HL-60 (cell line): ENCODE measurements around the gene MTR.
A peak's percentile ranks its signal among the peaks of the same experiment; 100 is the strongest.

Experiments
- DNase-seq, 2 experiments: peaks; one replicate each; pipeline ENCODE4 v3.0.0-alpha.2; 2010 to 2020; ENCODE audit warnings: low read depth in 1 of 2, low spot score in 1 of 2
- H3K27ac ChIP-seq: fragments of 250-450 bp; sonication (Bioruptor Pico); replicated peaks from 2 replicates; pipeline ENCODE4 v1.5.1; 2020; ENCODE audit warnings: mild to moderate bottlenecking, moderate library complexity
- H3K27me3 ChIP-seq: fragments of 250-450 bp; sonication (Bioruptor Pico); 2 replicates; pipeline ENCODE4 v1.5.1; 2021; ENCODE audit warnings: mild to moderate bottlenecking, moderate library complexity; ENCODE audit not compliant: insufficient read depth, poor library complexity, severe bottlenecking
- H3K4me3 ChIP-seq: replicated peaks from 2 replicates; pipeline ENCODE4 v1.5.1; 2011; ENCODE audit warnings: mild to moderate bottlenecking, control low read depth, low read length; ENCODE audit not compliant: insufficient read depth
- GABPA ChIP-seq: IDR thresholded peaks from 2 replicates; pipeline ENCODE4 v1.6.1; 2012; ENCODE audit warnings: low read depth
- POLR2AphosphoS5 ChIP-seq: IDR thresholded peaks from 2 replicates; pipeline ENCODE4 v1.6.1; 2012; ENCODE audit warnings: low read depth
- SPI1 ChIP-seq: IDR thresholded peaks from 2 replicates; pipeline ENCODE4 v1.6.1; 2012; ENCODE audit warnings: low read depth, mild to moderate bottlenecking, borderline replicate concordance
- long read RNA-seq: library from polyadenylated mRNA; unstranded; transcript quantifications from one replicate; pipeline ENCODE4 v2.0.0, GENCODE V29; 2020
- TF ChIP-seq, protein P1 (sequence below): IDR thresholded peaks from 2 replicates; pipeline ENCODE4 v1.6.1; 2012; ENCODE audit warnings: low read depth; ENCODE audit not compliant: insufficient replicate concordance
- TF ChIP-seq, protein P2 (sequence below): IDR thresholded peaks from one replicate; pipeline ENCODE4 v1.5.1; 2011; ENCODE audit warnings: low read length, control low read depth, inconsistent platforms; ENCODE audit not compliant: insufficient read depth

Gene MTR
- long read RNA-seq, full-length matches to known transcripts, result 6 of 233 reads
- long read RNA-seq, partial matches to known transcripts, result 158 of 233 reads
- long read RNA-seq, other reads (novel, unspliced or antisense), result 69 of 233 reads

DNA sequence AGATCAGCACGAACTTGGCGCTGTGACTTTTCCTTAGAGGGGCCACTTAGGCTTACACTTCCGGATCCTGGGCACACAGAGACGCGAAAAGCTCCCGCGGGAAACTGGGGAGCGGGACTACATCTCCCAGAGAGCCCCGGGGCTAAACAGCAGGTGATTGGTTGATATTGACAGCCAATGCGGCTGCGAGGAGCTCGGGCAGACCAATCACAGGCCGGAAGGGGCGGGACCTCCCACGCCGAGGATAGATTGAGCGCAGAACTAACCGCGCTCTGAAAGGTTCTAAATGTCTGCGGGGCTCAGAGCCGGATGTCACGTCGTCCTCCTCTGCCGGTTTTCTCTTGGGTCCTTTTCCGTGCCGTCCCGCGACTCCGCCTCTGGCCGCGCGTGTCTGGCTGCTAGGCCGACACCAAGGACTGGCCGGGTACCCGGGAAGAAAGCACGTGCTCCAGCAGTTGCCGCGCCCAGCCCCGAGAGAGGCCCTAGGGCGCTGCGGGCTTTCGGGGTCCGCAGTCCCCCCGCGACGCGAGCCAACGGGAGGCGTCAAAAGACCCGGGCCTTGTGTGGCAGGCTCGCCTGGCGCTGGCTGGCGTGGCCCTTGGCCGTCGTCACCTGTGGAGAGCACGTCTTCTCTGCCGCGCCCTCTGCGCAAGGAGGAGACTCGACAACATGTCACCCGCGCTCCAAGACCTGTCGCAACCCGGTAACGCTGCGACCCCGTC, at the start of gene MTR:
Gene MTR, plus strand, starts transcription at position 258 of the 722 bp plus-strand sequence. Its CDS starts 412 bp downstream, at position 670.
- H3K27ac ChIP-seq, result peak within 1 kb of the TSS; percentile 97
- DNase-seq, result peak; percentile 97 to 99
- peak within 1 kb of the TSS; percentile 83 for H3K4me3 ChIP-seq
- no peaks in the 10 kb centered on the region for H3K27me3 ChIP-seq
- TF ChIP-seq POLR2AphosphoS5 (peak; percentile 87), GABPA (peak; percentile 96)
- TF ChIP-seq, protein P1, sequence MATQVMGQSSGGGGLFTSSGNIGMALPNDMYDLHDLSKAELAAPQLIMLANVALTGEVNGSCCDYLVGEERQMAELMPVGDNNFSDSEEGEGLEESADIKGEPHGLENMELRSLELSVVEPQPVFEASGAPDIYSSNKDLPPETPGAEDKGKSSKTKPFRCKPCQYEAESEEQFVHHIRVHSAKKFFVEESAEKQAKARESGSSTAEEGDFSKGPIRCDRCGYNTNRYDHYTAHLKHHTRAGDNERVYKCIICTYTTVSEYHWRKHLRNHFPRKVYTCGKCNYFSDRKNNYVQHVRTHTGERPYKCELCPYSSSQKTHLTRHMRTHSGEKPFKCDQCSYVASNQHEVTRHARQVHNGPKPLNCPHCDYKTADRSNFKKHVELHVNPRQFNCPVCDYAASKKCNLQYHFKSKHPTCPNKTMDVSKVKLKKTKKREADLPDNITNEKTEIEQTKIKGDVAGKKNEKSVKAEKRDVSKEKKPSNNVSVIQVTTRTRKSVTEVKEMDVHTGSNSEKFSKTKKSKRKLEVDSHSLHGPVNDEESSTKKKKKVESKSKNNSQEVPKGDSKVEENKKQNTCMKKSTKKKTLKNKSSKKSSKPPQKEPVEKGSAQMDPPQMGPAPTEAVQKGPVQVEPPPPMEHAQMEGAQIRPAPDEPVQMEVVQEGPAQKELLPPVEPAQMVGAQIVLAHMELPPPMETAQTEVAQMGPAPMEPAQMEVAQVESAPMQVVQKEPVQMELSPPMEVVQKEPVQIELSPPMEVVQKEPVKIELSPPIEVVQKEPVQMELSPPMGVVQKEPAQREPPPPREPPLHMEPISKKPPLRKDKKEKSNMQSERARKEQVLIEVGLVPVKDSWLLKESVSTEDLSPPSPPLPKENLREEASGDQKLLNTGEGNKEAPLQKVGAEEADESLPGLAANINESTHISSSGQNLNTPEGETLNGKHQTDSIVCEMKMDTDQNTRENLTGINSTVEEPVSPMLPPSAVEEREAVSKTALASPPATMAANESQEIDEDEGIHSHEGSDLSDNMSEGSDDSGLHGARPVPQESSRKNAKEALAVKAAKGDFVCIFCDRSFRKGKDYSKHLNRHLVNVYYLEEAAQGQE, result peak; percentile 48
- TF ChIP-seq, protein P2, sequence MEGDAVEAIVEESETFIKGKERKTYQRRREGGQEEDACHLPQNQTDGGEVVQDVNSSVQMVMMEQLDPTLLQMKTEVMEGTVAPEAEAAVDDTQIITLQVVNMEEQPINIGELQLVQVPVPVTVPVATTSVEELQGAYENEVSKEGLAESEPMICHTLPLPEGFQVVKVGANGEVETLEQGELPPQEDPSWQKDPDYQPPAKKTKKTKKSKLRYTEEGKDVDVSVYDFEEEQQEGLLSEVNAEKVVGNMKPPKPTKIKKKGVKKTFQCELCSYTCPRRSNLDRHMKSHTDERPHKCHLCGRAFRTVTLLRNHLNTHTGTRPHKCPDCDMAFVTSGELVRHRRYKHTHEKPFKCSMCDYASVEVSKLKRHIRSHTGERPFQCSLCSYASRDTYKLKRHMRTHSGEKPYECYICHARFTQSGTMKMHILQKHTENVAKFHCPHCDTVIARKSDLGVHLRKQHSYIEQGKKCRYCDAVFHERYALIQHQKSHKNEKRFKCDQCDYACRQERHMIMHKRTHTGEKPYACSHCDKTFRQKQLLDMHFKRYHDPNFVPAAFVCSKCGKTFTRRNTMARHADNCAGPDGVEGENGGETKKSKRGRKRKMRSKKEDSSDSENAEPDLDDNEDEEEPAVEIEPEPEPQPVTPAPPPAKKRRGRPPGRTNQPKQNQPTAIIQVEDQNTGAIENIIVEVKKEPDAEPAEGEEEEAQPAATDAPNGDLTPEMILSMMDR, result no peak

DNA sequence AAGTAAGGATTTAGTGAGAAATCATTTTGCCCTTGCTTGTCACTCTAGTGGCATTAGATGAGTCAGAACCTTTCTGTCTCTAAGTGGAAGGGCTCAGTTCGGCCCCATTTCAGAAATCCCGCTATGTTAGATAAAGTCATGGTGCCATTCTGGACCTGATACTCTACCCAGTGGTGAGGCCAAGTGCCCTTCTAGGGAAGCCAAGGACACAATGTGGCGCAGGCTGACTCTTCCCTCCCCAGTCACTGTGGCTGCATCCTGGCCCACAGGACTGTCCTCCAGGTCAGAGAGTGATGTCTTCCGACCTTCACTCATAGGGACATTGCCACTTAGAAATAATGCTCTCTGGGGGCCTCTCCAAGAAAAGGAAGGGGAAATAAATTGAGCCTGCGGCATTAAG, 48.3 kb upstream of the MTR start:
- no peak overlapping the region for H3K4me3 ChIP-seq
- DNase-seq, result no peak
- no peaks in the 10 kb centered on the region for H3K27me3 ChIP-seq
- TF ChIP-seq, protein P2, result no peak
- no peak for TF ChIP-seq GABPA
- TF ChIP-seq POLR2AphosphoS5, result no peak
- TF ChIP-seq, protein P1, result no peak
- TF ChIP-seq SPI1, result no peak
- no peak overlapping the region for H3K27ac ChIP-seq

DNA sequence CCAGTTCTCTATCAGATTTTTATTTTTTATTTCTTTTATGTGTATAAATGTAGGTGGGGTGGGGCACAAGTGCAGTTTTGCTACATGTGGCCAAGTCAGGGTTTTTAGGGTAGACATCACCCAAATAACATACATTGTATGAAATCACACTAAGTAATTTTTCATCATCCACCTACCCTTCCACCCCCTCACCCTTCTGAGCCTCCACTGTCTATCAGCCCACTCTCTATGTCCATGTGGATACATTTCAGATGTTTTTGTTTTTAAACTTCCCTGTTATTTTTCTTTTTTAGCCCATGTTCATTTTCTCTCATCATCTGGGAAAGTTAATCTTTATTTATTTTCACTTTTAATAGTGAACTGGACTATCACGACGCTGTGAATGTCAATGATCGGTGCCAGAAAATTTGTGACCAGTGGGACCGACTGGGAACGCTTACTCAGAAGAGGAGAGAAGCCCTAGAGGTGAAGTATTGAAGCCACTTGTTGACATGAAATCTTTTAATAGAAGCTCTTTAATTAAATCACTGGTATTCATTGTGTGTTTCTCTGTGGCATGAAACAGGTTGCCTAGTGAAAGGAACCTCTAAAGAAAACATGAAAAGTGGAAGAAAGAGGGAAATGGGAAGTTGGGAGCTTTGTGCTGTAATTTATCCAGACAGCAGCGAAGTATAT, 47.6 kb upstream of the MTR start:
- Histone ChIP-seq H3K4me3 (no peak overlapping the region), H3K27ac (no peak overlapping the region), H3K27me3 (no peaks in the 10 kb centered on the region)
- TF ChIP-seq, protein P1, result no peak
- TF ChIP-seq GABPA, result no peak
- no peak for DNase-seq
